Fibroblast of lung (primary cell): ENCODE data around the gene HECW1. TPM values are rescaled to one million over a fixed set of nuclear protein-coding genes. Genes with fewer than 3 reads are reported as not detected.

Source experiments
- DNase-seq, 2 donors: peaks; one replicate each; pipeline versions ENCODE4 v3.0.0 to v3.0.0-alpha.2; 2010; ENCODE audit warnings: low read depth in 2 of 2
- H2AFZ ChIP-seq: 2 replicates; pipeline ENCODE4 v1.5.1; 2012; ENCODE audit warnings: low read length, control low read depth, inconsistent platforms
- H3K27ac ChIP-seq: 2 replicates; pipeline ENCODE4 v1.5.1; 2011; ENCODE audit warnings: low read length, control low read depth; ENCODE audit not compliant: insufficient read depth
- H3K27me3 ChIP-seq: 2 replicates; pipeline ENCODE4 v1.5.1; 2011; ENCODE audit warnings: mild to moderate bottlenecking, low read length; ENCODE audit not compliant: control insufficient read depth, insufficient read depth
- H3K36me3 ChIP-seq: 2 replicates; pipeline ENCODE4 v1.5.1; 2011; ENCODE audit warnings: low read length; ENCODE audit not compliant: control insufficient read depth, insufficient read depth
- H3K4me1 ChIP-seq: 2 replicates; pipeline ENCODE4 v1.5.1; 2011; ENCODE audit warnings: low read length; ENCODE audit not compliant: control insufficient read depth, insufficient read depth; ENCODE audit errors: extremely low read depth
- H3K4me2 ChIP-seq: 2 replicates; pipeline ENCODE4 v1.5.1; 2011; ENCODE audit warnings: low read length, control low read depth; ENCODE audit not compliant: insufficient read depth; ENCODE audit errors: extremely low read depth
- H3K4me3 ChIP-seq, 4 experiments: fragments of 200-600 bp in 1 of 4; sonication (generic) in 1 of 4; replicated peaks in 1 of 4; 2 replicates each; pipeline ENCODE4 v1.5.1; 2011 to 2016; ENCODE audit warnings: low read length in 4 of 4, low read depth in 3 of 4, mild to moderate bottlenecking in 3 of 4, control low read depth in 2 of 4, inconsistent platforms in 1 of 4, mixed read lengths in 1 of 4; ENCODE audit not compliant: insufficient read depth in 1 of 4; ENCODE audit errors: control extremely low read depth in 1 of 4
- H3K79me2 ChIP-seq: 2 replicates; pipeline ENCODE4 v1.5.1; 2012; ENCODE audit warnings: mild to moderate bottlenecking, low read length, inconsistent platforms; ENCODE audit not compliant: control insufficient read depth, insufficient read depth
- H3K9ac ChIP-seq: 2 replicates; pipeline ENCODE4 v1.5.1; 2011; ENCODE audit warnings: mild to moderate bottlenecking, low read length, control low read depth; ENCODE audit not compliant: insufficient read depth
- H3K9me3 ChIP-seq: 2 replicates; pipeline ENCODE4 v1.5.1; 2012; ENCODE audit warnings: low read depth, low read length; ENCODE audit not compliant: control insufficient read depth, insufficient read depth
- H4K20me1 ChIP-seq: 2 replicates; pipeline ENCODE4 v1.5.1; 2011; ENCODE audit warnings: low read length; ENCODE audit not compliant: control insufficient read depth, insufficient read depth; ENCODE audit errors: extremely low read depth
- CTCF ChIP-seq, 2 donors: IDR thresholded peaks in 1 of 2; conservative IDR thresholded peaks in 1 of 2; 1 replicate in 1 of 2; 2 replicates in 1 of 2; pipeline ENCODE4 v1.5.1; 2011 to 2012; ENCODE audit warnings: low read length in 2 of 2, control low read depth in 1 of 2, inconsistent platforms in 1 of 2, low read depth in 1 of 2, mild to moderate bottlenecking in 1 of 2
- EZH2 ChIP-seq: IDR thresholded peaks from 2 replicates; pipeline ENCODE4 v1.5.1; 2012; ENCODE audit warnings: low read length, control low read depth, mild to moderate bottlenecking; ENCODE audit errors: missing control alignments
- polyA plus RNA-seq, 2 donors: library from polyadenylated mRNA; depleted of rRNA in 1 of 2; stranded (reverse) in 1 of 2; unstranded in 1 of 2; fragments of >200 nt; gene quantifications; 2 replicates each; pipeline ENCODE4 v1.2.1, GENCODE V29; 2011 to 2012; ENCODE audit warnings: missing spikeins in 1 of 2
- total RNA-seq: library from RNA; depleted of rRNA; stranded (reverse); fragments of >200 nt; gene quantifications from 2 replicates; pipeline ENCODE4 v1.2.1, GENCODE V29; 2014

HECW1 gene
- total and polyA plus RNA-seq, 2 donors (not counting 1 experiment from before 2014, with no cell fraction given) = 1.1 to 6.1 TPM

- peak in 1 of 2 donors; percentile 79 for DNase-seq
- no peak overlapping the region for H3K27ac ChIP-seq
- H3K4me1 ChIP-seq = no peaks in the 10 kb centered on the region
- no peaks in the 10 kb centered on the region for H4K20me1 ChIP-seq
- no peaks in the 10 kb centered on the region for H3K79me2 ChIP-seq
- no peak overlapping the region for H2AFZ ChIP-seq
- TF ChIP-seq CTCF (conservative IDR thresholded peaks at IDR 0.05 in 1 of 2, IDR thresholded peaks at IDR 0.05 in 1 of 2; ENCODE audit: low read depth in 1 of 2, low read length in 2 of 2) = no peak
- TF ChIP-seq EZH2 = no peak
- no peak overlapping the region for H3K9ac ChIP-seq
- H3K36me3 ChIP-seq = no peaks in the 10 kb centered on the region
- H3K9me3 ChIP-seq = no peaks in the 10 kb centered on the region
- H3K27me3 ChIP-seq = no peaks in the 10 kb centered on the region
- no peak overlapping the region for H3K4me2 ChIP-seq
- H3K4me3 ChIP-seq = no peak overlapping the region
Measured at GRCh38 chr7:43363035-43363791, 250.8 kb downstream of the HECW1 start.

- TF ChIP-seq EZH2 (no peak), CTCF (conservative IDR thresholded peaks at IDR 0.05 in 1 of 2, IDR thresholded peaks at IDR 0.05 in 1 of 2; ENCODE audit: low read depth in 1 of 2, low read length in 2 of 2) (no peak)
- no peak overlapping the region for H3K4me2 ChIP-seq
- DNase-seq = no peak
- H3K9me3 ChIP-seq = no peaks in the 10 kb centered on the region
- no peak overlapping the region for H3K9ac ChIP-seq
- no peaks in the 10 kb centered on the region for H3K36me3 ChIP-seq
- no peaks in the 10 kb centered on the region for H3K4me1 ChIP-seq
- no peak overlapping the region for H3K27ac ChIP-seq
- H3K79me2 ChIP-seq = no peaks in the 10 kb centered on the region
- no peak overlapping the region for H3K4me3 ChIP-seq
- no peaks in the 10 kb centered on the region for H3K27me3 ChIP-seq
- no peaks in the 10 kb centered on the region for H4K20me1 ChIP-seq
- H2AFZ ChIP-seq = no peak overlapping the region
Measured at GRCh38 chr7:43364391-43364790, 251.9 kb downstream of the HECW1 start.

- Histone ChIP-seq H3K79me2 (no peaks in the 10 kb centered on the region), H3K9me3 (no peaks in the 10 kb centered on the region), H3K4me3 (no peak overlapping the region), H3K4me1 (no peaks in the 10 kb centered on the region), H3K9ac (no peak overlapping the region), H4K20me1 (no peaks in the 10 kb centered on the region), H2AFZ (no peak overlapping the region), H3K27me3 (no peaks in the 10 kb centered on the region), H3K36me3 (no peaks in the 10 kb centered on the region), H3K4me2 (no peak overlapping the region), H3K27ac (no peak overlapping the region)
- TF ChIP-seq CTCF (conservative IDR thresholded peaks at IDR 0.05 in 1 of 2, IDR thresholded peaks at IDR 0.05 in 1 of 2; ENCODE audit: low read depth in 1 of 2, low read length in 2 of 2) = no peak
- no peak for TF ChIP-seq EZH2
- DNase-seq = peak; percentile 11 to 18
Measured at GRCh38 chr7:43372676-43373355, 260.4 kb downstream of the HECW1 start.
